ENCODE data around the gene MYO1A.
"Not testable (repeated sequence)": the region's sequence is repeated elsewhere in the genome, so short reads cannot be mapped to it uniquely, and the experiment has no call there.

MYO1A gene

GRCh38 chr12:57087010-57087690 is 37.2 kb upstream of the MYO1A start:
- peak; percentile 91 for DNase-seq

- peak; percentile 85 for DNase-seq
Observed at GRCh38 chr12:57086493-57087009, 36.6 kb upstream of the MYO1A start.

GRCh38 chr12:57085999-57086492 is 36.1 kb upstream of the MYO1A start:
- peak; percentile 81 for DNase-seq

GRCh38 chr12:57080855-57081254 is 30.9 kb upstream of the MYO1A start:
- DNase-seq: no peak

DNA sequence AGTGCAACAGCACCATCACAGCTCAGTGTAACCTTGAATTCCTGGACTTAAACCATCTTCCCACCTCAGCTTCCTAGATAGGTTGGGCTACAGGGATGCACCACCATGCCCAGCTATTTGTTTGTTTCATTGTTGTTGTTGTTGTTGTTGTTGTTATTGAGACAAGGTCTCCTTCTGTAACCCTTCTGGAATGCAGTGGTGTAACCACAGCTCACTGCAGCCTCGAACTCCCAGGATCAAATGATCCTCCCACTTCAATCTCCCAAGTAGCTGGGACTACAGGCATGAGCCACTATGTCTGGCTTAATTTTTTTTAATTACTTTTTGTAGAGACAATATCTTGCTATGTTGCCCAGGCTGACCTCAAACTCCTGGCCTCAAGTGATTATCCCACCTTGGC is 29.9 kb upstream of the MYO1A start:
- DNase-seq: no peak

- DNase-seq: peak; percentile 94
Observed at GRCh38 chr12:57078519-57079404, 28.8 kb upstream of the MYO1A start, which contains the start of gene NEMP1. Gene NEMP1, minus strand, starts transcription at chr12:57078791. Its CDS starts 46 bp downstream, at chr12:57078745.

- DNase-seq: not testable (repeated sequence)
Observed at GRCh38 chr12:57073566-57074450, 23.9 kb upstream of the MYO1A start.

- no peak for DNase-seq
Observed at GRCh38 chr12:57072661-57073060, 22.7 kb upstream of the MYO1A start.

DNA sequence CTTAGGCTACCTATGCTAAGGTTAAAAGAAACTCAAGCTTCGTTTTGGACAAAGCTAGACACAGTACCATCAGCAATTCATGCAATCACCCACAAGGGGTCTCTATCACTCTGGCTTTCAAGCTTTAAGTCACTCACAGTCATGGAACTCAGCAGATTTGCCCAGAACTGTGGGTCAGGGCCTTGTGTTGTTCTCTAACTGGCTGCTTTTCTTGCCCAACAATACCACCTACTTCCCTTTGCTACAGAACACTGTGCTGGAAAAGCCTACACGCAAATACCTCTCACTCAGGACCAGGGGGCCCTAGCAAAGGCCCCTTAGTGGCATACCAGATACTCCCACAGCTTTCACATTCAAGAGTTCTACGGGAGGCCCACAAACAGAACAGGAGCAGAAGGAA is 19.6 kb upstream of the MYO1A start:
- DNase-seq: peak; percentile 61

GRCh38 chr12:57066245-57066644 is 16.3 kb upstream of the MYO1A start:
- no peak for DNase-seq

- no peak for DNase-seq
Observed at GRCh38 chr12:57063991-57064685, 14.2 kb upstream of the MYO1A start.

- no peak for DNase-seq
Observed at GRCh38 chr12:57058454-57058853, 8.5 kb upstream of the MYO1A start.

DNA sequence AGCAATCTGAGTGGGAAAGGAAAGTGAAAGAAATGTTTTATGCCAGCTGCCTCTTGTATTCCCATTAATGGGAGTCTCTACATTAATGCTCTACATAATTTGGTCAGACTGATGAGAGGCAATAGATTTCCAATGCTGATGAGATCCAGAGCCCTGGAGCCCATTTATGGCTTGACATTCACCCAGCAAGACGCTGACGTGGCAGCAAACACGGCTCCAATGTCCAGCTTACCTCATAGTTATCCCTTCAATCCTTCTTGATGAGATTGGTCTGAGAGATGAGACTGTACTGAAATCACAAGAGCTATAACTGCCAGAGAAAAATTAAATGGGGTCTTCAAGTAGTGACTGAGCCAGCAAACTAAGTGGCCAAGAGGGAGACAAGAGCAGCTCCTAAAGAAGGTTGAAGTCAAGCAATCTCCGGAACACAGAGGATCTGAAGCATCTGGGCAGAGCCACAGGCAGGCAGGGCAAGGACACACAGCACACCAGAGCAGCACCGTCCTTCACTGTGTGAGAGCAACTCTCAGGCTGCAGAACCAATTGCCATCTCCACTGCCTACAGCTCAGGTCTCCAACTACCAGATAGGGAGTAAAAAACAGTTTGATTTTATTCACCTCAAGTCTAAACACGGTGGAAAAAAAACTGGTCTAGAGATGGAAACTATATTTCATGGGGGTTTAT is 7.3 kb upstream of the MYO1A start:
- no peak for DNase-seq

GRCh38 chr12:57055824-57056223 is 5.9 kb upstream of the MYO1A start:
- DNase-seq: no peak

DNA sequence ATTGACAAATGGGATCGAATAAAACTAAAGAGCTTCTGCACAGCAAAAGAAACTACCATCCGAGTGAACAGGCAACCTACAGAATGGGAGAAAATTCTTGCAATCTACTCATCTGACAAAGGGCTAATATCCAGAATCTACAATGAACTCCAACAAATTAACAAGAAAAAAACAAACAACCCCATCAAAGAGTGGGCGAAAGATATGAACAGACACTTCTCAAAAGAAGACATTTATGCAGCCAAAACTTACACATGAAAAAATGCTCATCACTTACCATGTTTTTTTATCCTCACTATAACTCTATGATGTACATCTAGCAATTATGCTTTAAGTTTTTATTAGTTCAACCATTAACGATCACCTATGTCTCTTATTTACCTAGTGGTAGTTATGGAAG is 4.0 kb upstream of the MYO1A start:
- not testable (repeated sequence) for DNase-seq

- not testable (repeated sequence) for DNase-seq
Observed at GRCh38 chr12:57053146-57053545, 3.2 kb upstream of the MYO1A start.

DNA sequence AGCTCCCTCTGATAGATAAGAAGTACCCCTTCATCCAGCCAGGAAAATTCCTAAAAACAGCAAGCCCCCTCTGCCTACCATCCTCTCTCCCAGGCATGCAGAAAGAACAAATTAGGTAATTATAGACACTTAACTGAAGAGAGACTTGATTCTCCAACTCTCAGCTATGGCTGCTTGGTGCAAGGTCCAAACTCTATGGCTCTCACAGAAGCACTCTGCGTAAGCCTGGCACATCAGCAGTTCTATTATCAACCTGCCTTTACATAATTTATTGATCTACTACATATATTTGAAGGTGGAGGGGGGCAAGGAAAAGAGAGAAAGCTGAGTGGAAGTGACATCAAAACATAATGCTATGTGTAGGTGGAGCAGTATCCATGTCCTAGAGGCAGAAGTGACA is 1.1 kb upstream of the MYO1A start:
- no peak for DNase-seq

DNA sequence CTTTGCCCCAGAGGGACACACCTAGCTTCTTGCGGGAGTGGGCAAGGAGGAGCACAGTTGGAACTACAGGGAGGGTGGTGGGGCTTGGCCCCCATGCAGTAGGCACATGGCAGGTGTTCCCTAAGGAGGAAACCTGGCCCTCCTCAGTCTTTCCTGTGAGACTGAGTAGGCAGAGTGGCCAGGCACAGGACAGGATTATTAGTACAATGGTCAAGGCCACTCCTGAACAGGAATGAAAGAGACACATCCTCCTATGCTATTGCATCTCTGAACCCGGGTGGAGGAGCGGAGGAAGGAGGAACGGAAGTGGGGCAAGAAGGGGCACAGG is 846 bp downstream of the MYO1A start:
- no peak for DNase-seq

- DNase-seq: no peak
Observed at GRCh38 chr12:57048423-57049118, 1.4 kb downstream of the MYO1A start.

GRCh38 chr12:57047981-57048380 is 1.9 kb downstream of the MYO1A start:
- DNase-seq: no peak
